Muscle of leg (tissue), 9 donors: Measurements from ENCODE around the gene CAPN11. TPM values are rescaled to one million over a fixed set of nuclear protein-coding genes. Genes with fewer than 3 reads are reported as not detected.

Experiments
- polyA plus RNA-seq, 8 donors: library from polyadenylated mRNA; unstranded; fragments of 120-200 nt; gene quantifications; one replicate each; pipeline versions ENCODE4 v1.2.1 to v1.2.3, GENCODE V29; 2013; ENCODE audit warnings: inconsistent platforms in 1 of 8, low replicate concordance in 1 of 8; ENCODE audit not compliant: insufficient read length in 8 of 8, insufficient read depth in 1 of 8
- total RNA-seq: library from RNA; stranded (reverse); fragments of 120-200 nt; gene quantifications from one replicate; pipeline ENCODE4 v1.2.4, GENCODE V29; 2013

CAPN11 gene
- total and polyA plus RNA-seq, 9 donors: 0.13 to 0.54 (median 0.28) TPM

Other genes starting within 250 kb of the CAPN11 start
- 55.0 TPM for gene MRPL14, start 31.4 kb upstream of the CAPN11 start, total RNA-seq
- 10 to 100 TPM; 36.7 to 44.3 (median 40.4) TPM for gene MRPL14, start 31.4 kb upstream of the CAPN11 start, polyA plus RNA-seq
- 8.6 TPM for gene TMEM63B, start 31.3 kb upstream of the CAPN11 start, total RNA-seq
- gene TMEM63B, start 31.3 kb upstream of the CAPN11 start, polyA plus RNA-seq: 10 to 100 TPM; 12.6 to 22.2 (median 18.9) TPM
- gene MYMX, start 58.1 kb downstream of the CAPN11 start, total RNA-seq: 12.4 TPM
- 10 to 100 TPM; 21.1 to 31.2 (median 26.8) TPM for gene MYMX, start 58.1 kb downstream of the CAPN11 start, polyA plus RNA-seq
- gene SLC29A1, start 64.8 kb downstream of the CAPN11 start, total RNA-seq: 27.8 TPM
- gene SLC29A1, start 64.8 kb downstream of the CAPN11 start, polyA plus RNA-seq: 10 to 100 TPM; 60.7 to 94.2 (median 73.5) TPM
- gene HSP90AB1, start 88.3 kb downstream of the CAPN11 start, total RNA-seq: 1,001 TPM
- 1,000 to 10,000 TPM in 5 of 8 donors, 100 to 1,000 TPM in 3; 842 to 1,095 (median 1,023) TPM for gene HSP90AB1, start 88.3 kb downstream of the CAPN11 start, polyA plus RNA-seq
- gene SLC35B2, start 98.7 kb downstream of the CAPN11 start, total RNA-seq: 27.6 TPM
- 10 to 100 TPM; 29.2 to 42.4 (median 34.8) TPM for gene SLC35B2, start 98.7 kb downstream of the CAPN11 start, polyA plus RNA-seq
- gene NFKBIE, start 106.7 kb downstream of the CAPN11 start, total RNA-seq: 4.5 TPM
- gene NFKBIE, start 106.7 kb downstream of the CAPN11 start, polyA plus RNA-seq: 1 to 10 TPM; 3.2 to 7.7 (median 5.4) TPM
- 0.09 TPM for gene TMEM151B, start 111.6 kb downstream of the CAPN11 start, total RNA-seq
- gene TMEM151B, start 111.6 kb downstream of the CAPN11 start, polyA plus RNA-seq: under 1 TPM; 0.13 to 0.48 (median 0.31) TPM
- 11.3 TPM for gene AARS2, start 154.5 kb downstream of the CAPN11 start, total RNA-seq
- 10 to 100 TPM in 2 of 8 donors, 1 to 10 TPM in 6; 8.1 to 11.9 (median 9.4) TPM for gene AARS2, start 154.5 kb downstream of the CAPN11 start, polyA plus RNA-seq
- not detected for gene SPATS1, start 183.8 kb downstream of the CAPN11 start, total RNA-seq
- gene SPATS1, start 183.8 kb downstream of the CAPN11 start, polyA plus RNA-seq: not detected
- 27.5 TPM for gene CDC5L, start 228.9 kb downstream of the CAPN11 start, total RNA-seq
- gene CDC5L, start 228.9 kb downstream of the CAPN11 start, polyA plus RNA-seq: 10 to 100 TPM; 18.6 to 28.0 (median 23.8) TPM